Activated CD4-positive, alpha-beta T cell treated with anti-CD3 and anti-CD28 coated beads for 4 hours (primary cell): ENCODE data around the gene AMD1.
"Not testable (repeated sequence)": the region's sequence is repeated elsewhere in the genome, so short reads cannot be mapped to it uniquely, and the experiment has no call there.

Experiments
- DNase-seq, 2 donors: peaks; one replicate each; pipeline ENCODE4 v3.0.0-alpha.2; 2020

AMD1 gene

DNA sequence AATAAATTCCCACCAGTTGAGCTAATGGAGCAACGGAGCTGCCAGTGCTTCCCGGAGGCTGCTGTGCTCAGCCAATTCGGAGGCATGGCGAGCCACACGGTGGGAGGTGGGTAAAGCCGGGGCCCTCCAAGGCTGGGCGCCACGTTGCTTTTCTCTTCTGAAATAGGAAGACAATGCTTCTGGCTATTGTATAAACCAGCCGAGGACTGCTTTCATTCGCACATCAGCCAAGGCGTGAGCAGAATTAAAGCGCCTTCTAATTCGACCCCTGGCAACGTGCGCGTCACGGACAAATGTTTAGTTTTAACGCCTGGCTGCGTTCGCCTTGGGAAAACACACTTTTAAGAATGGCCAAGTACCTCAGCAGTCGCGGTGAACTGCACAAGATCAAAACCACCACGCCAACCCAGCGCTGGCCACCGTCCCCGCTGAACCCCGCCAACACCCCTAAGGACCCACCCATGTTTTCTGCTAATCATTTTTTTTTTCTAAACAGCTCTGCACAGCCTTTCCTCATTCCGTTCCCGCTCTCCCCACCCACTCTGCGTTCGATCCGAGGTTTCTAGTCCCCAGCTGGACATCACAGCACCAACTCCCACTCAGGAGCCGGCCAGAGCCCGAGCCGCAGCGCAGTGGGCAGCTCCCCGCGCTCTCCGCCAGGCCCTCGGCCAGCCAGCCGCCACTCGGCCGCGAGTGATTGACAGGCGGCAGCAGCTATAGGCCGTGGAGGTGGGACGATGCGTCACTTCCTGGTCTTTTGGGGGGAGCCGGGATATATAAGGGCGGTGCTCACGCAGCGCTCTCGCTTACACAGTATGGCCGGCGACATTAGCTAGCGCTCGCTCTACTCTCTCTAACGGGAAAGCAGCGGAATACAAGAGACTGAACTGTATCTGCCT lies at the start of gene AMD1:
Gene AMD1 (plus strand): TSS at position 805 of the 899 bp plus-strand sequence. CDS start 321 bp downstream, outside the sequence.
- DNase-seq, result peak; percentile 96 to 97

DNA sequence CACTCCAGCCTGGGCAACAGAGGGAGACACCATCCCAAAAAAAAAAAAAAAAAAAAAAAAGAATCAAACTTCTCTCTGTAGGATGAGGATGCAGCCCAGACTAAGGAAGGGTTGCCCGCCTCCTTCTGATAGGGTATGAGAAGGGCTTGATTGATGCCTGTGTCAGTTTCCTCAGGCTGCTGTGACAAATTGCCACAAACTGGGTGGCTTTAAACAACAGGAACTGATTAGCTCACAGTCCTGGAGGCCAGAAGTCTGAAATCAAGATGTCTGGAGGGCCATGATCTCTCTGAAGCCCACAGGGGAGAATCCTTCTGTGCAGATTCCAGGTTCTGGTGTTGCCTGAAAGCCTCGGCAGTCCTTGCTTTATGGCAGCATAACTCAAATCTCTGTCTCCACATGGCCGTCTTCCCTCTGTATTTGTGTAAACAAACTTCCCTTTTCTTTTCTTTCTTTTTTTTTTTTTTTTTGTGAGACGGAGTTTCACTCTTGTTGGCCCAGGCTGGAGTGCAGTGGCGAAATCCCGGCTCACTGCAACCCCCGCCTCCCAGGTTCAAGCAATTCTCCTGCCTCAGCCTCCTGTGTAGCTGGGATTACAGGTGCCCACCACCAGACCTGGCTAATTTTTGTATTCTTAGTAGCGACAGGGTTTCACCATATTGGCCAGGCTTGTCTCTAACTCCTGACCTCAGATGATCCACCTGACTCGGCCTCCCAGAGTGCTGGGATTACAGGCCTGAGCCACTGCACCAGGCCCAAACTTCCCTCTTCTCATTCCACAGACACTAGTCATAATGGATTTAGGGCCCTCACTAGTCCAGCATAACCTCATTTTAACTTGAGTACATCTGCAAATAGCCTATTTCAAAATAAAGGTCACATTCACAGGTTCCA lies 48.1 kb upstream of the AMD1 start:
- no peak for DNase-seq

DNA sequence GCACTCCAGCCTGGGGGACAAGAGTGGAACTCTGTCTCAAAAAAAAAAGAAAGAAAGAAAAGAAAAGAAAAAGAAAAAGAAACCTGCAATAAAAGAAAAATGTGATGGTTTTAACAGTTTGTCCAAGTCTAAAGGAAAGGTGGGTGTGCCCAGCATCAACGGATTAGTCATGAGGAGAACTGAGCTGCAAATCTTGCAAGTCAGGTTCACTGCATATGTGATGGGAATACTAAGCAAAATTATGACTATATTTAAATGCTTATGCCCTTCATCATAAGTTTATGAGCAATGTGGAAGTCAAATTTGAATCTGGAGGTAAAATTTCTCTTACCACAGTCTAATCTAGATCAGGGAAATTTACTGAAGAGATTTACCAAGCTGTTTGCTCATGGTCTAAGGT lies 46.2 kb upstream of the AMD1 start:
- no peak for DNase-seq

DNA sequence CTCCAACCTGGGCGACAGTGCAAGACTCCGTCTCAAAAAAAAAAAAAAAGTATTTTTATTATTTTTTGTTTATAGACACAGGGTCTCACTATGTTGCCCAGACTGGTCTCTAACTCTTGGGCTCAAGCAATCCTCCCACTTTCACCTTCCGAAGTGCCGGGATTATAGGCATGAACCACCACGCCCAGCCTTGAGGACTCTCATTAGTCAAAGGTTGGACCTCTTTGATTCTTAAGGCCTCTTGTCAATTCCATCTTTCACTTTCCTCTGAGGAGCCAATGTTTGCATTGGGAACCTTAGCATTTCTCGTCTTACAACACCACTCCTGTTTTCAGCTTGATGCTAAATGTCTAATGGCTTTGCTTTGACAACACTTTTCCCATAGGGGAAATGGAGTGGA lies 43.2 kb upstream of the AMD1 start:
- DNase-seq, result no peak

DNA sequence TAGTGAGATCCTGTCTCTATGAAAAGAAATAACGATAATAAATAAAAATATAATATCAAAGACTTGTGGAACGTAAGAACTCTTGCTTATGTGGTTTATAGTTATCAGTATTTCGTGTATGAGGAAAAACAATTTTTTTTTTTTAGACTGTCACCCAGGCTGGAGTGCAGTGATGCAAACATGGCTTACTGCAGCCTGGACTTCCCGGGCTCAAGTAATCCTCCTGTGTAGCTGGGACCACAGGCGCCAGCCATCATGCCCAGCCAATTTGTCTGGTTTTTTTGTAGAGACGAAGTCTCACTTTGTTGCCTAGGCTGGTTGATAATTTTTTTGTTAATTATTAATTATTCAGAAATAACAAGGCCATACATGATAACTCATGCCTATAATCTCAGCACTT lies 40.8 kb upstream of the AMD1 start:
- DNase-seq, result no peak

DNA sequence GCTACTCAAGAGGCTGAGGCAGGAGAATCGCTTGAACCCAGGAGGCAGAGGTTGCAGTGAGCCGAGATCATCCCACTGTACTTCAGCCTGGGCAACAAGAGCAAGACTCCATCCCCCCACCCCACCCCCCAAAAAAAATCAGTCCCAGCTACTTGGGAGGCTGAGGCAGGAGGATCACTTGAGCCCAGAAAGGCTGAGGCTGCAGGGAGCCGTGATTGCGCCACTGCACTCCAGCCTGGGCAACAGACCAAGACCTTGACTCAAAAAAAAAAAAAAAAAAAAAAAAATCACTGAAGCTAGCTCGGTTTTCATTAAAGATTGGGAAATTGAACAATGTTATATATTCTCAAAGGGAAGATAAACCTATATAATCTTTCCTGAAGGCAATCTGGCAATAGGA lies 38.8 kb upstream of the AMD1 start:
- not testable (repeated sequence) for DNase-seq

DNA sequence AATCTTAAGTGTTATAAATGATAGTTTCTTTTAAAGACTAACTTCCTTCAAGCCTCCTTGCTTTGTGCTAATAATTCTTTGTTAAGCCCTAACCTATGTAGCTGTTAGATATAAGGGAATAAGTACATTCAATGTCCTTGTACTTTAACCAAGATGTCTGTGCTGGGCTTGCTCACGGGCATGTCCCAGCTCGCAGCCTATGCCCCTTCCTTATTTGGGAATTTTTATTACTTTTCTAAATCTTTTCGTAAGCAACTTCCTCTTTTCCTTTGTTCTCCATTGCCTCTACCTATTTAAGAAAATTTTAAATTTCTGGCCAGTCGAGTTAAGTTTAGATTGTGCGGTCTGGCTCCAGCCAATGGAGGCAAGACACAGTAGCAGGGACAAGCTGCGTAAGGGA lies 33.3 kb upstream of the AMD1 start:
- DNase-seq, result no peak

DNA sequence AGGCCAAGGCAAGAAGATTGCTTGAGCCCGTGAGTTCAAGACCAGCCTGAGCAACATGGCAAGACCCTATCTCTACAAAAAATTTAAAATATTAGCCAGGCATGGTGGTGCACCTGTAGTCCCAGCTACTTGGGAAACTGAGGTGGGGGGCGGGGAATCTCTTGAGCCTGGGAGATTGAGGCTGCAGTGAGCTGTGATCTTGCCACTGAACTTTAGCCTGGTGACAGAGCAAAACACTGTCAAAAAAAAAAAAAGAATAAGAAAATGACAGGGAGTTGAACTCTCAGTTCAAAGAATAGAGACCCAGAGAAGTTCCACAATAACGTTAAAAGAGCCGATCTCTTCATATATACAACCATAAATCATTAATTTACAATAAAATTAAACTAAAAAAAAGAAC lies 24.8 kb upstream of the AMD1 start:
- no peak for DNase-seq

DNA sequence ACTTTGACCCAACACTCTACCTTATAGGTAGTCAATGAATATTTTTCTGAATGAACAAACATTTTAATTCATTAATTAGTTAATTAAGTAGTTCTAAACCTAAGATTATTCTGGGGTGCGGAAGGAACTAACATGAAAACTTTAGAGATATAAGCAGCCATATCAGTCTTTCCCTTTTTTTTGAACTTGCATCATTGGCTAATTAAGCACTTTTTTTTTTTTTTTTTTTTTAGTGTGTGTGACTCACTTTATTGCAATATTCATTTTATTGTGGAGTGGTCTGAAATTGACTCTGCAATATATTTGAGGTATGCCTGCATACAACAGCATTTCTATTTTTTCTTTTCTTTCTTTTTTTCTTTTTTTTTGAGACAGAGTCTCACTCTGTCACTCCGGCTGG lies 21.8 kb upstream of the AMD1 start:
- no peak for DNase-seq

DNA sequence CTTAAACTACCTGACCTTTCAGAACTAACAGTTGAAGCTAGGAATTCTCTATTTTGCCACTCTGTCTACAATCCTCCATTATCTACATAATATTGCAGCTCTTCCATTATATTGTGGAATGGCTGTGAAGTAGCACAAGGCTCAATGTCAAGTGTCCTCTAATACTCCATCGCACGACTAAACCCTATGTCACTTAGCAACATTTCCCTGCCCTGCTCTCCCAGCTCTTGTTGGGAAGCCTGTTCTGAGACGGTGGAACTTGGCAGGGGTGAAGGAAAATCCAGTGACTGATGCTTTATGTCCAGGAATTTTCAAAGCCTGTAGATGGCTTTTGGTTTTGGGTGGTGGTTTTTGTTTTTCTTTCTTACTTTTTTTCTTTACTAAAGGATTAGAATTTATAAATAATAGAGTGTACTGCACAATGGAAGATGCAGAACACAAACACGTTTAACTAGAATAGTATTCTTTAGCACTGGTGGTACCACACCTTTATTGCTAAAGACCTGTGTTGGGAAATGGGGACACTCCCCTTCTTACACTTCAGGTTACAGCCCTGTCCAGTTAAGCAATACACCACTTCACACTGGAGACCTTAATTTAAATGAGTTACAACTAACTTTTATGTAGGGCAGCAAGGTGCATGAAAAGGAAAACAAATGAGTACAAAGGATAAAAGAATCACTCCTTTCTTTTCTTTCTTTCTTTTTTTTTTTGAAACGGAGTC lies 20.7 kb upstream of the AMD1 start:
- no peak for DNase-seq

DNA sequence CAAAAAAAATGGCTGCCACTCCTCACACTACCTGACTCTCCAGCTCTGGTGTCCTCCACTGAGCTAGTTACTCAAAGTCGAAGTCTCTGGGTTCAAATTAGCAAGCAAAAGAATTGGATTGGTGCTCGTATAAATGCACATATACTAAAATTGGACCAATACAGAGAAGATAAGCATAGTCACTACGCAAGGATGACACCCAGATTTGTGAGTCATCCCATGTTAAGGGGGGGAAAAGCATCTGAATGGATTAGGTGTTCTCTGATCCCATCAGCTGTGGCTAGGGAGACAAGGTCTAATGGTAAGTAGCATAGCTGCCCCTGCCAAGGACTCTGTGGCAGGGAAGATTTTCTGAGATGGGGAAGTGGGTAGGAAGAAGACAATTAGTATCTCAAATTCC lies 18.3 kb upstream of the AMD1 start:
- no peak for DNase-seq

DNA sequence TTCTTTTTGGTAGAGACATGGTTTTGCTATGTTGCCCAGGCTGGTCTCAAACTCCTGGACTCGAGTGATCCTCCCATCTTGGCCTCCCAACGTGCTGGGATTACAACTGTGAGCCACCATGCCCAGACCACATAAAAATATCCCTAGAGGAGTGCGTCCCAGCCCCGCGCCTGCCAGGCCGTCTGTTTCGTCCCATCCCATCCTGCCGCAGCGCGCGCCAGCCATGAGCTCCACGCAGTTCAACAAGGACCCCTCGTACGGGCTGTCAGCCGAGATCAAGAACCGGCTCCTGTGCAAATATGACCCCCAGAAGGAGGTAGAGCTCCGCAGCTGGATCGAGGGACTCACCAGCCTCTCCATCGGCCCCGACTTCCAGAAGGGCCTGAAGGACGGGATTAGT lies 16.6 kb upstream of the AMD1 start:
- no peak for DNase-seq

DNA sequence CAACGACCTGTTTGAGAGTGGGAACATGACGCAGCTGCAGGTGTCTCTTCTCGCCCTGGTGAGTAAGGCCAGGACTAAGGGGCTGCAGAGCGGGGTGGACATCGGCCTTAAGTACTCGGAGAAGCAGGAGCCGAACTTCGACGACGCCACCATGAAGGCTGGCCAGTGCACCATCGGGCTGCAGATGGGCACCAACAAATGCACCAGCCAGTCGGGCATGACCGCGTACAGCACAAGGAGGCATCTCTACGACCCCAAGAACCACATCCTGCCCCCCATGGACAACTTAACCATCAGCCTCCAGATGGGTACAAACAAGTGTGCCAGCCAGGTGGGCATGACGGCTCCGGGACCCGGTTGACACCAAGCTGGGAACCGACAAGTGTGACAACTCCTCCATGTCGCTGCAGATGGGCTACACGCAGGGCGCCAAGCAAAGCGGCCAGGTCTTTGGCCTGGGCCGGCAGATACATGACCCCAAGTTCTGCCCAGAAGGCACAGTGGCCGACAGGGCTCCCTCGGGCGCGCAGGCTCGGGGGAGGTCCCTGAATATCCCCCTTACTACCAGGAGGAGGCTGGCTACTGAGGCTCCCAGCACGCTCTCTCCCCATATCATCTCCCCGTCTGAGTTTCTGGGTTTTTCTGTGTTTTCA lies 15.9 kb upstream of the AMD1 start:
- no peak for DNase-seq

DNA sequence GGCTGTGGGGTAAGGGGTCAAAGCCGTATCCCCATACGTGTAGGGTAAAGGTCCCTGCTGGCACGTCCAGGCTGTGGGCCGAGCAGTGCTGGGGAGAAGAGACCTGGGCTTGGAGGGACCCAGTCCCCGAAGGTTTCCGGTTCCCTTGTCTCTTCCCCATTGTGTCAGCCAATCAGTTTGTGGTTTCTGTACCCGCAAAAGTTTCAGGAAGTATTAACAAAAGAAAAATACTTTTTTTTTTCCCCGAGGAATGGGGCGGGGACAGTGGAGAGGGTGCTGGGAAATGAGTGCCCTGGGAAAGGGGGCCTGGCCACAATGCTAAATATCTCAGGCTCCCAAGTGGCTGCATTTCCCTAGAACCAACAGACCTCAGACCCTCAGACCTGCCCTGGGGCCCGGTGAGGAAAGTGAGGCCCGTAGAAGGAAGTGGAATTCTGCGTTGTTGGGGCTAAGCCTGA lies 15.2 kb upstream of the AMD1 start:
- DNase-seq, result no peak

DNA sequence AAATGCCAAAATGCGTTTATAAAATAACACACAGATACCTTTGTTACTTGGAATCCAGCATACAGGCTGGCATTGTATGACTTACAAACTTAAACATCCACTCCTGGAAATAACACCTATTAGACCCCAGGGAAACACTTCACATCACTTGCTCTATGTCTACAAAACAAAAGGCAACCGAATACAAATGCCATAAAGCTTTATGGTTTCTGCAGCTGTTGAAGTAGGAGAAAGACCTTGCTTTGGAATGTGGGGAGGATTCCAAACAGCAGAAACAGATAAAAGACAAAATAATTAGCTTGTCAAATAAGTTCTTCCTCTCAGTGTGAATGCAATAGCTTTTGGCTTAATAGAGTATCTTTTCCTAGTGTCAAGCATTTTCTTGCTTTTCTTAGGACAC lies 9.8 kb upstream of the AMD1 start:
- DNase-seq, result no peak

DNA sequence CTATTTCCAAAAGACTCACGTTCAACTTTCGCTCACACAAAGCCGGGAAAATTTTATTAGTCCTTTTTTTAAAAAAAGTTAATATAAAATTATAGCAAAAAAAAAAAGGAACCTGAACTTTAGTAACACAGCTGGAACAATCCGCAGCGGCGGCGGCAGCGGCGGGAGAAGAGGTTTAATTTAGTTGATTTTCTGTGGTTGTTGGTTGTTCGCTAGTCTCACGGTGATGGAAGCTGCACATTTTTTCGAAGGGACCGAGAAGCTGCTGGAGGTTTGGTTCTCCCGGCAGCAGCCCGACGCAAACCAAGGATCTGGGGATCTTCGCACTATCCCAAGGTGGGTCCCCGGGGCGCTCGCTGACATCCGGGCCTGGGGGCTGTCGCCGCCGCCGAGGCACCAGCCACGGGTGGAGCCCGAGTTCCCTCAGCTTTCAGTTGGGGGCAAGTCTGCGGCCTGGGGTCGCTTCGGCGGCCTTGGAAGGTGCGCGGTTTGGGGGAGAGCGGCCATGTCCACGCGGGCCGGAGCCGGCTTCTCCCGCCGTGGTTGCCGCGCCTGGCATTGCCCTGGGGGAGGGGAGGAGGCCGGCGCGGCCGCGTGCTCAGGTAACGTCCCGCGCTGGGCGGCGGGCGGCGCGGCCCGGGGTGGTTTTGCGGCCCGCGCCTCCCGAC lies 429 bp downstream of the AMD1 start:
- peak in 1 of 2 donors; percentile 44 for DNase-seq

DNA sequence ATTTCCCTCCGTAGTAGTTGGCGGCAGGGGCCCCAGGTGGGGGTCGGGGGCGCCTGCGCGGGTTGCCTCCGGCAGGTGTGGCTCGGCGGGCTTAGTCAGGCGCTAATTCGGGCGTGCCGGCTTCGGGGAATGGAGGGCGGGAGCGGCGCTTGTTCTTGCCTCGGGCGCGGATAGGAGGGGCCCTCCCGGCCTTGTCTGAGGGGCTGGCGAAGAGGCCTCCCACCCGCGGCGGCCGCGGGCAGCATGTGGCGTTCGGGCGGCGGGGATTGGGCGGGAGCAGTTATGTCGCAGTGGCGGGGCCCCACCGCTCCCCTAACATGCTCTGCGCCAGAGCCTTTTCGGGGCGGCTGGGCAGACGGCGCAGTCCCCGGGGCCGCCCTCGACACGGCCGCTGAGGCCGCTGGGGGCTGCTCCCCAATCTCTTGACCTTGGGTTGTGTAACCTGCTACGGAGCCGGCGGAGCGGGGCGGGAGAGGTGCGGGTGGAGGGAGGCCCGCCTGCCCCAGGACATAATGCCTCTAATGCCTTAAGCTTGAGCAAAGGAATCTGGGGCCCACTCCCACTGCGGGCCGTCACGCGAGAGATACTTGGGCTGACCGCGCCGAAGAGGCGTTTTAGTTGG lies 1.1 kb downstream of the AMD1 start:
- DNase-seq, result peak; percentile 63 to 70

DNA sequence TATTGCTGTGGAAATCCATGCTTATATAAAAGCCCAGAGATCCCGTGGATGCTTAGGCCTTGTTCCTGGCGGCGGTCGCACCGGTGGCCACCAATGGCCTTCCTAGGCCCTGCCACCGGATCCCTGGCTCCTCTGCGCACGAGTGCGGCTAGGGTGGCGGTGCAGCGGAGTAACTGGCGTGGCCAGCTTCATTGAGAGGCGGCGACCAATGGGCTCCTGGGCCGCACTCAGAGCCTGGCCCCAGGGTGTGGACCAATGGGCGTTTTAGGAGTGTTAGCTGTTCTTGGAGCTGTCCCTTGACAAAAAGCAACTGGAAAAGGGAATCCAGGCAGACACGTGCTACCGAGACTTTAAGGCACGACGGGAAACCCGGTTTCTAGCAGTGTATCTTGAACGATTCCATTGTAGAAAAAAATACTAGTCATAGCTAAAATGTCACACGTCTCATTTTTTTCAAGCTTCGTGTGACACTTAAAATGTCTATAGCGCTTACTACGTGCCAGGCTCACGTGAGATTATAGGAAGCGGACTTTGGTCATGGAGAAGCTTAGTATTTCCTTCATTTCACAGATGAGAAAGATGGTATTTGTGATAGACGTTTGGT lies 1.7 kb downstream of the AMD1 start:
- DNase-seq, result peak; percentile 52 to 54

DNA sequence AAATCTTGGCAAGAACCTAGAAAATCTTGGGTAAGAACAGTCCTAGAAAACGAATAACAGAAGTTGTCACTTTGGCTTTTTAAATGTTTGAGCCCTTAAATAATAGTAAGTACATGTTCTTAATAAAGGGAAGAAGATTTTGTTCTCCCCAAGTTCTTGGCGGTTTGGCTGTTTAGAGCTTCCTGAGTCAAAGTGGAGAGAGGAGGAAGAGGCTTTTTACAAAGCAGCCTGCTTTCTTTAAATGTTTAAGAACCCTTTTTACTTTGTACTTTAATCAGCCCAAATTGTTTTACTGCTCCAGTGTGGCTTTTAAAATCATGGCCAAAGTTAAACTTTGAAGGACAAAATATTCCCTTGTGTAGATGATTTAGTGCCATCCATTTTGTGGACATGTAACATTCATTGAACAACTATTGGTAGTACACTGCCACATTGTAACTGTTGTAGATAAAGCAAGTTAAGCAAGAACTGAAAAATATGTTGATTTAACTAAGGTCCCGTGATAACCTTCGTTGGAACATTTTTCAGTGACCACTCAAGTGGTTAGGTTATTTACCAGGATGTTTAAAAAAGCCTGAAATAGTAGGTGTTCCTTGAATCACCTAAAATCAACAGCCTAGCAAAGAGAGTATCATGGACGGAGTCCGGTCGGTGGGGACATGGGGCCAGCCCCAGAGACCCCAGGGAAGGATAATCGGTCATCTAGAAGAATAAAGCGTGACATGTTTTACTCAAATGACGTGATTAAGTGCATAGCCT lies 2.4 kb downstream of the AMD1 start:
- DNase-seq, result no peak

DNA sequence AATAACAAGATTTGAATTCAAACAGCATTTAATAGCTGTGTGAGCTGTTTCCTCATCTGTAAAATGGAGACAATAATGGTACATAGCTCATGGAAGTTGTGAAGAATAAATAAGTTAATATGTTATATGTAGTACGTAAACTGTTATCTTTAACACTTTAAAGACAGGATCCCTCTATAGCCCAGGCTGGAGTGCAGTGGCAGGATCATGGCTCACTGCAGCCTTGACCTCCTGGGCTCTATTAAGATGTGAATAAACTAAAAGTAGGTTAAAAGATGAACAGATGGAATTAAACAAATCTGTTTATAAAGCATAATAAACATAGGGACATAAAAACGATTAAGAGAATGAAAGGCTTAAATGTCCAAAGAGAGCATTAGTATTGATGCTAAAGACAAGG lies 3.0 kb downstream of the AMD1 start:
- DNase-seq, result no peak
